ENCODE results near the gene RNU5B-1.
"Not testable (repeated sequence)": the region's sequence is repeated elsewhere in the genome, so short reads cannot be mapped to it uniquely, and the experiment has no call there.

RNU5B-1 gene

GRCh38 chr15:65344214-65344913, 39.9 kb downstream of the RNU5B-1 start:
- no peak for DNase-seq (ENCODE audit: low spot score)

GRCh38 chr15:65344914-65345275, 40.4 kb downstream of the RNU5B-1 start:
- DNase-seq (ENCODE audit: low spot score): no peak

- no peak for DNase-seq (ENCODE audit: low spot score)
Observed at GRCh38 chr15:65346856-65347598, 42.5 kb downstream of the RNU5B-1 start.

GRCh38 chr15:65347756-65348155, 43.3 kb downstream of the RNU5B-1 start:
- not testable (repeated sequence) for DNase-seq (ENCODE audit: low spot score)

GRCh38 chr15:65349338-65349737, 44.9 kb downstream of the RNU5B-1 start:
- no peak for DNase-seq (ENCODE audit: low spot score)

GRCh38 chr15:65351972-65352371, 47.5 kb downstream of the RNU5B-1 start:
- not testable (repeated sequence) for DNase-seq (ENCODE audit: low spot score)

Measured in CD4-positive, alpha-beta T cell treated with Interleukin-2 at 100 ng/mL for 4 hours (primary cell).